ENCODE measurements around the gene HSD17B14. TPM values are rescaled to one million over a fixed set of nuclear protein-coding genes. Genes with fewer than 3 reads are reported as not detected.

Gene HSD17B14
- total and polyA plus RNA-seq, 2 of the 13 experiments (the other 11 are each of a cell fraction or from before 2014, with no cell fraction given), result 0.58 to 1.2 TPM

DNA sequence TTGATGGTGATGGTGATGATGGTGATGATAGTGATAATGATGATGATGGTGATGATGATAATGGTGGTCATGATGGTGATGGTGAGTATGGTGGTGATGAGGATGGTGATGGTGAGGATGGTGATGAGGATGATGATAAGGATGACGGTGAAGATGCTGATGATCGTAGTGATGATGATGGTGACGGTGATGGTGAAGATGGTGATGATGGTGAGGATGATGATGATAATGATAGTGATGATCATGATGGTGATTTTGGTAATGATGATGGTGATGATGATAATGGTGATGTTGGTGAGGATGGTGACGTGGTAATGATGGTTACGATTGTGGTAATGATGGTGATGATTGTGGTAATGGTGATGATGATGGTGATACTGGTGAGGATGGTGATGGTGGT, 14.7 kb downstream of the HSD17B14 start (continued):
- TF ChIP-seq, protein P1, sequence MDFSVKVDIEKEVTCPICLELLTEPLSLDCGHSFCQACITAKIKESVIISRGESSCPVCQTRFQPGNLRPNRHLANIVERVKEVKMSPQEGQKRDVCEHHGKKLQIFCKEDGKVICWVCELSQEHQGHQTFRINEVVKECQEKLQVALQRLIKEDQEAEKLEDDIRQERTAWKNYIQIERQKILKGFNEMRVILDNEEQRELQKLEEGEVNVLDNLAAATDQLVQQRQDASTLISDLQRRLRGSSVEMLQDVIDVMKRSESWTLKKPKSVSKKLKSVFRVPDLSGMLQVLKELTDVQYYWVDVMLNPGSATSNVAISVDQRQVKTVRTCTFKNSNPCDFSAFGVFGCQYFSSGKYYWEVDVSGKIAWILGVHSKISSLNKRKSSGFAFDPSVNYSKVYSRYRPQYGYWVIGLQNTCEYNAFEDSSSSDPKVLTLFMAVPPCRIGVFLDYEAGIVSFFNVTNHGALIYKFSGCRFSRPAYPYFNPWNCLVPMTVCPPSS (IDR thresholded peaks at IDR 0.05), result peak; percentile 53; the same call in 1 of the 2 replicates
- TF ChIP-seq IKZF1 (IDR thresholded peaks at IDR 0.05) (peak; percentile 25; the same call in 1 of the 2 replicates), NR2F6 (IDR thresholded peaks at IDR 0.05) (no peak), NR2F6 (CRISPR knock-in tag; IDR thresholded peaks at IDR 0.05) (no peak), FOXP1 (IDR thresholded peaks at IDR 0.05) (0 out of 2 replicates have a peak, but pooled peaks have one; percentile 18), FOXP1 (CRISPR knock-in tag; IDR thresholded peaks at IDR 0.05) (no peak), CREB1 (IDR thresholded peaks at IDR 0.05) (peak; percentile 95), CREB1 (CRISPR knock-in tag; IDR thresholded peaks at IDR 0.05) (no peak), ZZZ3 (CRISPR knock-in tag; IDR thresholded peaks at IDR 0.05; ENCODE audit: borderline replicate concordance) (no peak)

DNA sequence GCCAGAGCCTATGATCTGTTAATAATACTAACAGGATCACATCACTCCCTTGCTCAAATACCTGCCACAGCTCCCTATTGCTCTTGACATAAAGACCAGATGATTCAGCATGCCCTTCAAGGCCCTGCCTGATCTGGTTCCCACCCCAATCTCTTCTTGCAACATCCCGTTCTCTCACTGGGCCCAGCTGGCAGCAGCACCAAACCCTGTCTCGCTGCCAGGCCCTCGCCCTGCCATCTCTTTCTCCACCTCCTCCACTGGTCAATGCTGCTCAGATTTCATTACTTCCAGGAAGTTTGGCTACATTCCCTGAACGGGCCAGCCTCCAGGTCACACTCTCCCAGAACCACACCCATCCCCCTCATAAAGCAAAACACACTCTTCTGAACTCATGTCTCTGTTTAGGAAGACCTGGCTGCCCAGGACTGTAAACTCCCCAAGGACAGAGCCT, 16.9 kb downstream of the HSD17B14 start:
- CTCF ChIA-PET (ENCODE audit: low intra/inter-chr PET ratio, low total read pairs), result no interaction called here
- peaks cover 48% of the 10 kb centered on the region for H3K4me1 ChIP-seq (ENCODE audit: insufficient read depth, low read length)
- no peaks in the 10 kb centered on the region for H3K79me2 ChIP-seq (ENCODE audit: insufficient read depth, low read length)
- no peak overlapping the region for H3K4me3 ChIP-seq (replicated peaks in 1 of 3; ENCODE audit: insufficient read depth in 1 of 3, low read depth in 2 of 3, low read length in 3 of 3)
- no peak overlapping the region for H3K27ac ChIP-seq (ENCODE audit: extremely low read length, insufficient read depth, low read length)
- BruUV-seq (replicated peaks), result no TSS peak
- in situ Hi-C loops (cut with HindIII; ENCODE audit: extremely low pct_ligation_motif_present, low pct_unique_long_range_greater_than_20kb) (no loop called here), intact Hi-C loops (cut with micrococcal nuclease; ENCODE audit: unreplicated experiment) (no loop called here)
- TF ChIP-seq PPARG (CRISPR knock-in tag; conservative IDR thresholded peaks at IDR 0.05) (no peak), CEBPB (IDR thresholded peaks at IDR 0.05; ENCODE audit: borderline replicate concordance, low read depth, low read length) (peak; percentile 45; the same call in 1 of the 2 replicates)
- POLR2A ChIA-PET, result interaction anchor here (1.5 kb wide), 1 partner anchor 12 kb away, joined by 7 read pairs; no protein-coding TSS in a partner anchor
- no peaks in the 10 kb centered on the region for H4K20me1 ChIP-seq (ENCODE audit: insufficient read depth, low read length)
- H3K27me3 ChIP-seq (ENCODE audit: control insufficient read depth in 1 of 2, insufficient read depth in 2 of 2, low read length in 2 of 2), result no peaks in the 10 kb centered on the region
- no peak for ATAC-seq
- no peak overlapping the region for H3K4me2 ChIP-seq (ENCODE audit: low read depth, low read length)
- H2AFZ ChIP-seq (ENCODE audit: low read length), result no peak overlapping the region
- no peak overlapping the region for H3K9ac ChIP-seq (ENCODE audit: insufficient read depth, low read depth, low read length)
- 25% methylated on average over 4 of the region's 4 CpGs for WGBS (ENCODE audit: low lambda C conversion rate)
- no peak for FAIRE-seq
- H3K36me3 ChIP-seq (replicated peaks in 1 of 2; ENCODE audit: control insufficient read depth in 1 of 2, insufficient read depth in 2 of 2, low read length in 2 of 2), result no peaks in the 10 kb centered on the region
- H3K9me3 ChIP-seq (ENCODE audit: low read length), result 0 out of 2 replicates have a peak, but pooled peaks cover 7% of the 10 kb centered on the region
- DNase-seq (ENCODE audit: low spot score), result no peak

All from HepG2 (cell line).